ENCODE data around the gene PI4KA. TPM values are rescaled to one million over a fixed set of nuclear protein-coding genes. Genes with fewer than 3 reads are reported as not detected.

The PI4KA gene
- total RNA-seq, 1 experiment from 2014 or later = 54.3 TPM

DNA sequence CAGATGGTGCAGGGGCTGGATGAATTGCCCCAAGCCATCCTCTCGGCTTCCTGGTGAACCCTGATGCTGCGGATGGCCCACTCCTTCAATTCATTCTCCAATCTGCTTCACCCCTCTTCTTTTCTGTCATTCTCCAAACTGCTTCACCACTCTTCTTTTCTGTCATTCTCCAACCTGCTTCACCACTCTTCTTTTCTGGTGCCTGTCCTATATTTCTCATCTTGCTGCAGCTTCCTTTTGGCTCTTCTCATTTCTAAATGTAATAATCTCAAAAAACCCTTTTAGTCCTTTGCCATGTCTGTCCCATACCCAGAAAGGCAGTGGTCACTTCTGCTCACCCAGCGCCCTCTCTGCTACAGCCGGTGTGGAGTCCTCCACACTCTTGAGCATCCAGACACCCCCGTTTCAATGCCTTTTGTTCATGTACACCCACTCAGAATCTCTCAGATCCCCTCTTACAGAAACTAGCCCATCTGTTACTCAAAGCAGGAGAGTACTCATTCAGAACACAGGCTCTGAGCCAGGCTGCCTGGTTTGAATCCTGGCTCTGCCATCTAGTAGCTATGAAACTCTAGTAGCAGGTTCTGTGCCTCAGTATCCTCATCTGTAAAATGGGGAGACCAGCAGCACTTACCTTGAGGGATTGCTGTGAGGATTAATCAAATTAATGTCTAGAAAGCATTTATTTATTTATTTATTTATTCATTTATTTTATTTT is 69.8 kb downstream of the PI4KA start:
- TF ChIP-seq TCF7L2 (IDR thresholded peaks at IDR 0.05; ENCODE audit: low read depth, low read length) (no peak), CTCF (IDR thresholded peaks at IDR 0.05) (no peak), SIN3A (IDR thresholded peaks at IDR 0.05; ENCODE audit: borderline replicate concordance, insufficient read depth, low read depth, low read length) (no peak), POLR2AphosphoS5 (IDR thresholded peaks at IDR 0.05; ENCODE audit: low read depth, low read length) (no peak)
- TF ChIP-seq, protein P1, sequence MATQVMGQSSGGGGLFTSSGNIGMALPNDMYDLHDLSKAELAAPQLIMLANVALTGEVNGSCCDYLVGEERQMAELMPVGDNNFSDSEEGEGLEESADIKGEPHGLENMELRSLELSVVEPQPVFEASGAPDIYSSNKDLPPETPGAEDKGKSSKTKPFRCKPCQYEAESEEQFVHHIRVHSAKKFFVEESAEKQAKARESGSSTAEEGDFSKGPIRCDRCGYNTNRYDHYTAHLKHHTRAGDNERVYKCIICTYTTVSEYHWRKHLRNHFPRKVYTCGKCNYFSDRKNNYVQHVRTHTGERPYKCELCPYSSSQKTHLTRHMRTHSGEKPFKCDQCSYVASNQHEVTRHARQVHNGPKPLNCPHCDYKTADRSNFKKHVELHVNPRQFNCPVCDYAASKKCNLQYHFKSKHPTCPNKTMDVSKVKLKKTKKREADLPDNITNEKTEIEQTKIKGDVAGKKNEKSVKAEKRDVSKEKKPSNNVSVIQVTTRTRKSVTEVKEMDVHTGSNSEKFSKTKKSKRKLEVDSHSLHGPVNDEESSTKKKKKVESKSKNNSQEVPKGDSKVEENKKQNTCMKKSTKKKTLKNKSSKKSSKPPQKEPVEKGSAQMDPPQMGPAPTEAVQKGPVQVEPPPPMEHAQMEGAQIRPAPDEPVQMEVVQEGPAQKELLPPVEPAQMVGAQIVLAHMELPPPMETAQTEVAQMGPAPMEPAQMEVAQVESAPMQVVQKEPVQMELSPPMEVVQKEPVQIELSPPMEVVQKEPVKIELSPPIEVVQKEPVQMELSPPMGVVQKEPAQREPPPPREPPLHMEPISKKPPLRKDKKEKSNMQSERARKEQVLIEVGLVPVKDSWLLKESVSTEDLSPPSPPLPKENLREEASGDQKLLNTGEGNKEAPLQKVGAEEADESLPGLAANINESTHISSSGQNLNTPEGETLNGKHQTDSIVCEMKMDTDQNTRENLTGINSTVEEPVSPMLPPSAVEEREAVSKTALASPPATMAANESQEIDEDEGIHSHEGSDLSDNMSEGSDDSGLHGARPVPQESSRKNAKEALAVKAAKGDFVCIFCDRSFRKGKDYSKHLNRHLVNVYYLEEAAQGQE (IDR thresholded peaks at IDR 0.05; ENCODE audit: insufficient read depth in 1 of 2, low read depth in 2 of 2, low read length in 1 of 2) = no peak
- Histone ChIP-seq H3K27me3 (ENCODE audit: control insufficient read depth, insufficient read depth, low read length) (no peaks in the 10 kb centered on the region), H3K4me3 (ENCODE audit: low read depth in 2 of 2, low read length in 2 of 2) (no peak overlapping the region), H3K9me3 (ENCODE audit: control insufficient read depth, insufficient read depth, low read depth, low read length) (no peaks in the 10 kb centered on the region), H3K36me3 (ENCODE audit: control insufficient read depth, insufficient read depth, low read length) (no peaks in the 10 kb centered on the region), H3K27ac (ENCODE audit: low read length) (no peak overlapping the region), H3K4me1 (ENCODE audit: control insufficient read depth, insufficient read depth, low read length) (no peaks in the 10 kb centered on the region)
- CTCF ChIA-PET = no interaction called here
- no peak for DNase-seq (ENCODE audit: low read depth, low spot score)
- in situ Hi-C loops (cut with HindIII; ENCODE audit: low pct_unique_long_range_greater_than_20kb, low sequenced_read_pairs) (no loop called here), intact Hi-C loops (cut with micrococcal nuclease; ENCODE audit: unreplicated experiment) (no loop called here)
- POLR2A ChIA-PET = no interaction called here
- ATAC-seq = no peak
- no TSS peak for BruUV-seq (replicated peaks)

DNA sequence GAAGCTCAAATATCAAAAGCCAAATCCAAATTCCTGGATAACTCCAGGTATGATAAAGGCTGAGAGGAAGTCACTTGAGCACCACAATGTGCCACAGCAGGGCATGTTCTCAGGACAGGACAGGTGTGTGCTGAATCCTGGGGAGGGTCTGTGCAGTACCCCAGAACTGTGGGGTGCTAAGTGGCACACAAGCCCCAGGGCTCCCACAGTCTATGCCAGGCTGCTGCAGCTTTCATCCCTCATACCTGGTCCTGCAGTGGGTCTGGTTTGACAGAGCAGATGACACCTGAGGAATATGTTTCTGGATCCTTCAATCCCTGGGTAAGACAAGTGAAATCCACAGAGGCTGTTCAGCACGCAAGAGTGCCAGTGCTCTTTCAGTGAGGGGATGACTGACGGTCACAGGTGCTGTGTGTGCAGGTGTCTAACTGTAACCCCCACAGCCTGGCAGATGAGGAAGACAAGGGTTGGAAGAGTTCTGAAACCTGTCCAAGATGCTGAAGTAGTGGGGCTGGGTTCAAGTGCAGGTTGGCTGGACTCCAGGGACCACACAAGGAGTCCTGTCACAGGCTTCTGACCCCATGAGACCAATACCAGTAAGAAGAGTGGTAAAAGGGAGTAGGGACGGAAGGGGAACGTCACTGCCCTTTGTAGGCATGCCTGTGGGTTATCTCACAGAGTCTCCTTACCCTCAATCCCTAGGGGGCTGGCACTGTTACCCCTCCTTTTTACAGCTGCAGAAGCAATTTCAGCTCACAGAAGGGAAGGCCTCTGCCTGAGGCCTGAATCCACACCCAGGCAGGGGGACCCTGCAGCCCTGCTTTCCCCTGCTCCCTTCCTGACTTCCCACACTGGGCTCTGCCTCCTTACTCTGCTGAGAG is 70.6 kb downstream of the PI4KA start:
- ChIA-PET CTCF (no interaction called here), POLR2A (no interaction called here)
- Histone ChIP-seq H3K36me3 (ENCODE audit: control insufficient read depth, insufficient read depth, low read length) (no peaks in the 10 kb centered on the region), H3K9me3 (ENCODE audit: control insufficient read depth, insufficient read depth, low read depth, low read length) (no peaks in the 10 kb centered on the region), H3K27me3 (ENCODE audit: control insufficient read depth, insufficient read depth, low read length) (no peaks in the 10 kb centered on the region), H3K4me1 (ENCODE audit: control insufficient read depth, insufficient read depth, low read length) (no peaks in the 10 kb centered on the region), H3K27ac (ENCODE audit: low read length) (no peak overlapping the region), H3K4me3 (ENCODE audit: low read depth in 2 of 2, low read length in 2 of 2) (no peak overlapping the region)
- TF ChIP-seq CTCF (IDR thresholded peaks at IDR 0.05) (no peak), POLR2AphosphoS5 (IDR thresholded peaks at IDR 0.05; ENCODE audit: low read depth, low read length) (no peak), SIN3A (IDR thresholded peaks at IDR 0.05; ENCODE audit: borderline replicate concordance, insufficient read depth, low read depth, low read length) (no peak), TCF7L2 (IDR thresholded peaks at IDR 0.05; ENCODE audit: low read depth, low read length) (no peak)
- TF ChIP-seq, protein P1 (IDR thresholded peaks at IDR 0.05; ENCODE audit: insufficient read depth in 1 of 2, low read depth in 2 of 2, low read length in 1 of 2) = no peak
- no TSS peak for BruUV-seq (replicated peaks)
- in situ Hi-C loops (cut with HindIII; ENCODE audit: low pct_unique_long_range_greater_than_20kb, low sequenced_read_pairs) (no loop called here), intact Hi-C loops (cut with micrococcal nuclease; ENCODE audit: unreplicated experiment) (no loop called here)
- DNase-seq (ENCODE audit: low read depth, low spot score) (no peak), ATAC-seq (no peak)
